HG03378 (cell line): Measurements from ENCODE around the gene SNX8.
"Not testable (repeated sequence)": the region's sequence is repeated elsewhere in the genome, so short reads cannot be mapped to it uniquely, and the experiment has no call there.

Experiments
- ATAC-seq: cut with Tn5 transposase; IDR thresholded peaks from one replicate; pipeline ENCODE4 v1.9.1; 2021; ENCODE audit warnings: mild to moderate bottlenecking, moderate library complexity; ENCODE audit not compliant: unreplicated experiment

The SNX8 gene

GRCh38 chr7:2314209-2314955 lies at the start of gene SNX8:
Gene SNX8, minus strand, starts transcription at chr7:2314441. Its CDS starts 20 bp downstream, at chr7:2314421.
- ATAC-seq: peak; percentile 58

GRCh38 chr7:2362385-2363088 lies 48.3 kb upstream of the SNX8 start:
- no peak for ATAC-seq

GRCh38 chr7:2360796-2361195 lies 46.6 kb upstream of the SNX8 start:
- no peak for ATAC-seq

GRCh38 chr7:2359610-2360009 lies 45.4 kb upstream of the SNX8 start:
- ATAC-seq: no peak

- ATAC-seq: no peak
Measured at GRCh38 chr7:2358968-2359527, 44.8 kb upstream of the SNX8 start.

GRCh38 chr7:2357571-2357970 lies 43.3 kb upstream of the SNX8 start:
- no peak for ATAC-seq

GRCh38 chr7:2357165-2357564 lies 42.9 kb upstream of the SNX8 start:
- no peak for ATAC-seq

- ATAC-seq: no peak
Measured at GRCh38 chr7:2355705-2356008, 41.4 kb upstream of the SNX8 start.

- ATAC-seq: no peak
Measured at GRCh38 chr7:2354939-2355704, 40.9 kb upstream of the SNX8 start.

- ATAC-seq: peak; percentile 79
Measured at GRCh38 chr7:2354186-2354938, 40.1 kb upstream of the SNX8 start, which contains the start of gene EIF3B. Gene EIF3B, plus strand, starts transcription at chr7:2354827. Its CDS starts 95 bp downstream, at chr7:2354922.

- ATAC-seq: peak; percentile 37
Measured at GRCh38 chr7:2353936-2354185, 39.6 kb upstream of the SNX8 start.

- ATAC-seq: no peak
Measured at GRCh38 chr7:2353113-2353935, 39.1 kb upstream of the SNX8 start.

GRCh38 chr7:2350861-2351260 lies 36.6 kb upstream of the SNX8 start:
- no peak for ATAC-seq

- no peak for ATAC-seq
Measured at GRCh38 chr7:2350055-2350454, 35.8 kb upstream of the SNX8 start.

- ATAC-seq: not testable (repeated sequence)
Measured at GRCh38 chr7:2347351-2348063, 33.3 kb upstream of the SNX8 start.

GRCh38 chr7:2336626-2337299 lies 22.5 kb upstream of the SNX8 start:
- ATAC-seq: no peak

- ATAC-seq: not testable (repeated sequence)
Measured at GRCh38 chr7:2332606-2333231, 18.5 kb upstream of the SNX8 start.

- no peak for ATAC-seq
Measured at GRCh38 chr7:2331707-2332106, 17.5 kb upstream of the SNX8 start.
